ENCODE results near the gene MTG2. TPM values are rescaled to one million over a fixed set of nuclear protein-coding genes. Genes with fewer than 3 reads are reported as not detected.

MTG2 gene
- total RNA-seq, 2 donors from 2014 or later = 28.0 to 41.8 TPM

GRCh38 chr20:62176866-62177265, 6.0 kb upstream of the MTG2 start:
- TF ChIP-seq CTCF (IDR thresholded peaks at IDR 0.05) = no peak
- Histone ChIP-seq H3K4me1 (ENCODE audit: control insufficient read depth in 1 of 2, low read depth in 2 of 2) (peaks cover 0 to 2% of the 10 kb centered on the region in 2 donors), H3K27ac (no peak overlapping the region), H3K36me3 (peaks cover 15% of the 10 kb centered on the region), H3K27me3 (replicated peaks; ENCODE audit: insufficient read depth) (no peaks in the 10 kb centered on the region), H3K4me3 (no peak overlapping the region), H3K9me3 (no peaks in the 10 kb centered on the region)
- no peak for DNase-seq (ENCODE audit: low spot score)
- no peak for ATAC-seq (ENCODE audit: insufficient number of reproducible peaks, low FRiP score, low read depth)

- Histone ChIP-seq H3K36me3 (peaks cover 15% of the 10 kb centered on the region), H3K4me1 (ENCODE audit: control insufficient read depth in 1 of 2, low read depth in 2 of 2) (peaks cover 0 to 6% of the 10 kb centered on the region in 2 donors), H3K4me3 (no peak overlapping the region), H3K9me3 (no peaks in the 10 kb centered on the region), H3K27ac (no peak overlapping the region), H3K27me3 (replicated peaks; ENCODE audit: insufficient read depth) (no peaks in the 10 kb centered on the region)
- ATAC-seq (ENCODE audit: insufficient number of reproducible peaks, low FRiP score, low read depth) = no peak
- no peak for TF ChIP-seq CTCF (IDR thresholded peaks at IDR 0.05)
- no peak for DNase-seq (ENCODE audit: low spot score)
Observed at GRCh38 chr20:62177307-62177706, 5.5 kb upstream of the MTG2 start.

- ATAC-seq (ENCODE audit: insufficient number of reproducible peaks, low FRiP score, low read depth) (no peak), DNase-seq (ENCODE audit: low spot score) (no peak)
- Histone ChIP-seq H3K36me3 (peaks cover 9% of the 10 kb centered on the region), H3K27me3 (replicated peaks; ENCODE audit: insufficient read depth) (no peaks in the 10 kb centered on the region), H3K4me1 (ENCODE audit: control insufficient read depth in 1 of 2, low read depth in 2 of 2) (peaks cover 2 to 9% of the 10 kb centered on the region in 2 donors), H3K27ac (peak overlapping the region; percentile 31 to 53), H3K4me3 (no peak overlapping the region), H3K9me3 (no peaks in the 10 kb centered on the region)
- no peak for TF ChIP-seq CTCF (IDR thresholded peaks at IDR 0.05)
Observed at GRCh38 chr20:62178316-62179161, 4.3 kb upstream of the MTG2 start.

GRCh38 chr20:62179162-62179504, 3.7 kb upstream of the MTG2 start:
- ATAC-seq (ENCODE audit: insufficient number of reproducible peaks, low FRiP score, low read depth) (no peak), DNase-seq (ENCODE audit: low spot score) (no peak)
- Histone ChIP-seq H3K27ac (peak overlapping the region; percentile 31 to 53), H3K9me3 (no peaks in the 10 kb centered on the region), H3K4me3 (no peak overlapping the region), H3K36me3 (peaks cover 8% of the 10 kb centered on the region), H3K4me1 (ENCODE audit: control insufficient read depth in 1 of 2, low read depth in 2 of 2) (peaks cover 6 to 15% of the 10 kb centered on the region in 2 donors), H3K27me3 (replicated peaks; ENCODE audit: insufficient read depth) (no peaks in the 10 kb centered on the region)
- TF ChIP-seq CTCF (IDR thresholded peaks at IDR 0.05) = no peak

- H3K4me1 ChIP-seq (ENCODE audit: control insufficient read depth in 1 of 2, low read depth in 2 of 2) = peaks cover 6 to 23% of the 10 kb centered on the region in 2 donors
- ATAC-seq (ENCODE audit: insufficient number of reproducible peaks, low FRiP score, low read depth) (no peak), DNase-seq (ENCODE audit: low spot score) (no peak)
- no peak for TF ChIP-seq CTCF (IDR thresholded peaks at IDR 0.05)
- no peaks in the 10 kb centered on the region for H3K27me3 ChIP-seq (replicated peaks; ENCODE audit: insufficient read depth)
- peak overlapping the region; percentile 84 for H3K4me3 ChIP-seq
- peak overlapping the region in 1 of 2 donors; percentile 92 for H3K27ac ChIP-seq
- H3K9me3 ChIP-seq = no peaks in the 10 kb centered on the region
- peaks cover 2% of the 10 kb centered on the region for H3K36me3 ChIP-seq
Observed at GRCh38 chr20:62181808-62182207, 1.0 kb upstream of the MTG2 start.

Measured in thoracic aorta (tissue), 2 donors.